NCI-H2107 (cell line): ENCODE data around the gene TNRC18.
"Not testable (repeated sequence)": the region's sequence is repeated elsewhere in the genome, so short reads cannot be mapped to it uniquely, and the experiment has no call there.

Experiments
- DNase-seq: peaks from one replicate; lab custom pipeline; 2025; lab: John Stamatoyannopoulos, UW

Gene TNRC18

GRCh38 chr7:5349437-5350173 lies 74.0 kb downstream of the TNRC18 start:
- no peak for DNase-seq

GRCh38 chr7:5349005-5349380 lies 74.6 kb downstream of the TNRC18 start:
- DNase-seq: no peak

- no peak for DNase-seq
Measured at GRCh38 chr7:5348134-5349004, 75.3 kb downstream of the TNRC18 start.

GRCh38 chr7:5345671-5346070 lies 78.0 kb downstream of the TNRC18 start:
- DNase-seq: no peak

- DNase-seq: no peak
Measured at GRCh38 chr7:5345171-5345570, 78.5 kb downstream of the TNRC18 start.

GRCh38 chr7:5344342-5344741 lies 79.3 kb downstream of the TNRC18 start:
- DNase-seq: no peak

GRCh38 chr7:5343884-5344283 lies 79.8 kb downstream of the TNRC18 start:
- no peak for DNase-seq

GRCh38 chr7:5342631-5343030 lies 81.0 kb downstream of the TNRC18 start:
- DNase-seq: no peak

GRCh38 chr7:5339955-5340354 lies 83.7 kb downstream of the TNRC18 start:
- DNase-seq: no peak

GRCh38 chr7:5337047-5337446 lies 86.6 kb downstream of the TNRC18 start:
- DNase-seq: no peak

GRCh38 chr7:5334671-5335070 lies 89.0 kb downstream of the TNRC18 start:
- no peak for DNase-seq

- no peak for DNase-seq
Measured at GRCh38 chr7:5333121-5334045, 90.3 kb downstream of the TNRC18 start.

GRCh38 chr7:5332579-5332978 lies 91.1 kb downstream of the TNRC18 start:
- DNase-seq: no peak

- DNase-seq: no peak
Measured at GRCh38 chr7:5330288-5330687, 93.3 kb downstream of the TNRC18 start.

- no peak for DNase-seq
Measured at GRCh38 chr7:5324961-5325360, 98.7 kb downstream of the TNRC18 start.

- not testable (repeated sequence) for DNase-seq
Measured at GRCh38 chr7:5323800-5324781, 99.5 kb downstream of the TNRC18 start.

- no peak for DNase-seq
Measured at GRCh38 chr7:5322621-5323410, 100.8 kb downstream of the TNRC18 start.

GRCh38 chr7:5320802-5321396 lies 102.7 kb downstream of the TNRC18 start:
- no peak for DNase-seq

GRCh38 chr7:5320391-5320790 lies 103.2 kb downstream of the TNRC18 start:
- no peak for DNase-seq

GRCh38 chr7:5318613-5319012 lies 105.0 kb downstream of the TNRC18 start:
- not testable (repeated sequence) for DNase-seq
